GM12878 (cell line): ENCODE data around the gene UQCRH. TPM values are rescaled to one million over a fixed set of nuclear protein-coding genes. Genes with fewer than 3 reads are reported as not detected.

Experiments used
- polyA plus RNA-seq, 11 experiments: library from polyadenylated mRNA; depleted of rRNA in 4 of 11; unstranded in 6 of 11; stranded (reverse) in 5 of 11; fragments of >200 nt; fragmentation: Nextera tagmentation in 4 of 11; fragmentation: Illumina TruSeq in 1 of 11; extraction: Ambion mirVana in 4 of 11; extraction: Trizol in 1 of 11; gene quantifications; 1 replicate in 1 of 11; 2 replicates in 10 of 11; pipeline versions ENCODE4 v1.2.1 to v1.2.3, GENCODE V29; 2011 to 2016; ENCODE audit warnings: inconsistent platforms in 2 of 11, missing spikeins in 2 of 11, low read depth in 1 of 11
- total RNA-seq, 4 experiments: library from RNA; depleted of rRNA in 3 of 4; stranded (reverse); fragments of >200 nt in 3 of 4; fragmentation: Illumina TruSeq in 1 of 4; extraction: Trizol in 1 of 4; gene quantifications; 2 replicates each; pipeline versions ENCODE4 v1.2.1 to v1.2.3, GENCODE V29; 2013 to 2021

UQCRH gene
- total and polyA plus RNA-seq, 10 of the 15 experiments (the other 5 are each of a cell fraction or from before 2014, with no cell fraction given) = 363 to 1,782 (median 597) TPM

Other genes with a start within 250 kb of the UQCRH start
Only the 7 nearest of the 11 such genes appear.
- gene P3R3URF, start 127.2 kb upstream of the UQCRH start, total RNA-seq (2014; rRNA removed) = not detected in 2 replicates
- gene P3R3URF, start 127.2 kb upstream of the UQCRH start, total RNA-seq (2014; rRNA removed; fragmentation: Illumina TruSeq; extraction: Trizol) = not detected in 2 replicates
- gene P3R3URF, start 127.2 kb upstream of the UQCRH start, total RNA-seq (2021) = not detected in 2 replicates
- not detected in 2 replicates for gene P3R3URF, start 127.2 kb upstream of the UQCRH start, polyA plus RNA-seq (2011; rRNA removed)
- gene P3R3URF, start 127.2 kb upstream of the UQCRH start, polyA plus RNA-seq (2014; fragmentation: Illumina TruSeq; extraction: Trizol) = not detected in 2 replicates
- not detected for gene P3R3URF, start 127.2 kb upstream of the UQCRH start, polyA plus RNA-seq (2014; fragmentation: Nextera tagmentation; extraction: Ambion mirVana)
- gene P3R3URF, start 127.2 kb upstream of the UQCRH start, polyA plus RNA-seq (2014; rRNA removed) = not detected in 2 replicates
- not detected for gene P3R3URF, start 127.2 kb upstream of the UQCRH start, polyA plus RNA-seq (2016; fragmentation: Nextera tagmentation; extraction: Ambion mirVana)
- 25.5 and 29.0 TPM in 2 replicates for gene POMGNT1, start 105.3 kb upstream of the UQCRH start, total RNA-seq (2014; rRNA removed)
- 23.4 and 24.7 TPM in 2 replicates for gene POMGNT1, start 105.3 kb upstream of the UQCRH start, total RNA-seq (2014; rRNA removed; fragmentation: Illumina TruSeq; extraction: Trizol)
- gene POMGNT1, start 105.3 kb upstream of the UQCRH start, total RNA-seq (2021) = 34.5 and 36.0 TPM in 2 replicates
- gene POMGNT1, start 105.3 kb upstream of the UQCRH start, polyA plus RNA-seq (2011; rRNA removed) = 21.7 and 30.0 TPM in 2 replicates
- gene POMGNT1, start 105.3 kb upstream of the UQCRH start, polyA plus RNA-seq (2014; fragmentation: Illumina TruSeq; extraction: Trizol) = 16.0 and 25.2 TPM in 2 replicates
- 10 to 100 TPM in 1 of 2 experiments, 1 to 10 TPM in 1; 8.6 to 29.0 TPM for gene POMGNT1, start 105.3 kb upstream of the UQCRH start, polyA plus RNA-seq (2014; fragmentation: Nextera tagmentation; extraction: Ambion mirVana)
- 30.4 and 32.5 TPM in 2 replicates for gene POMGNT1, start 105.3 kb upstream of the UQCRH start, polyA plus RNA-seq (2014; rRNA removed)
- gene POMGNT1, start 105.3 kb upstream of the UQCRH start, polyA plus RNA-seq (2016; fragmentation: Nextera tagmentation; extraction: Ambion mirVana) = 10 to 100 TPM; 32.6 to 35.2 TPM
- gene LURAP1, start 100.4 kb upstream of the UQCRH start, total RNA-seq (2014; rRNA removed) = 0.22 and 0.40 TPM in 2 replicates
- 0.13 and 0.18 TPM in 2 replicates for gene LURAP1, start 100.4 kb upstream of the UQCRH start, total RNA-seq (2014; rRNA removed; fragmentation: Illumina TruSeq; extraction: Trizol)
- gene LURAP1, start 100.4 kb upstream of the UQCRH start, total RNA-seq (2021) = 0.24 and 0.41 TPM in 2 replicates
- gene LURAP1, start 100.4 kb upstream of the UQCRH start, polyA plus RNA-seq (2011; rRNA removed) = 0.03 TPM in 1 of 2 replicates, not detected in the other
- 0.06 and 0.24 TPM in 2 replicates for gene LURAP1, start 100.4 kb upstream of the UQCRH start, polyA plus RNA-seq (2014; fragmentation: Illumina TruSeq; extraction: Trizol)
- gene LURAP1, start 100.4 kb upstream of the UQCRH start, polyA plus RNA-seq (2014; fragmentation: Nextera tagmentation; extraction: Ambion mirVana) = under 1 TPM; 0.03 to 0.05 TPM
- 0.20 and 0.50 TPM in 2 replicates for gene LURAP1, start 100.4 kb upstream of the UQCRH start, polyA plus RNA-seq (2014; rRNA removed)
- under 1 TPM; 0.09 to 0.19 TPM for gene LURAP1, start 100.4 kb upstream of the UQCRH start, polyA plus RNA-seq (2016; fragmentation: Nextera tagmentation; extraction: Ambion mirVana)
- gene RAD54L, start 55.9 kb upstream of the UQCRH start, total RNA-seq (2014; rRNA removed) = 15.8 TPM in 2 replicates
- gene RAD54L, start 55.9 kb upstream of the UQCRH start, total RNA-seq (2014; rRNA removed; fragmentation: Illumina TruSeq; extraction: Trizol) = 12.4 and 12.9 TPM in 2 replicates
- 34.0 and 34.7 TPM in 2 replicates for gene RAD54L, start 55.9 kb upstream of the UQCRH start, total RNA-seq (2021)
- gene RAD54L, start 55.9 kb upstream of the UQCRH start, polyA plus RNA-seq (2011; rRNA removed) = 8.9 and 17.6 TPM in 2 replicates
- gene RAD54L, start 55.9 kb upstream of the UQCRH start, polyA plus RNA-seq (2014; fragmentation: Illumina TruSeq; extraction: Trizol) = 26.5 and 35.5 TPM in 2 replicates
- gene RAD54L, start 55.9 kb upstream of the UQCRH start, polyA plus RNA-seq (2014; fragmentation: Nextera tagmentation; extraction: Ambion mirVana) = 10 to 100 TPM; 15.8 to 26.1 TPM
- gene RAD54L, start 55.9 kb upstream of the UQCRH start, polyA plus RNA-seq (2014; rRNA removed) = 21.1 and 24.5 TPM in 2 replicates
- gene RAD54L, start 55.9 kb upstream of the UQCRH start, polyA plus RNA-seq (2016; fragmentation: Nextera tagmentation; extraction: Ambion mirVana) = 10 to 100 TPM; 51.5 to 54.2 TPM
- gene LRRC41, start 82 bp upstream of the UQCRH start, total RNA-seq (2014; rRNA removed) = 62.7 and 65.7 TPM in 2 replicates
- gene LRRC41, start 82 bp upstream of the UQCRH start, total RNA-seq (2014; rRNA removed; fragmentation: Illumina TruSeq; extraction: Trizol) = 35.1 and 36.3 TPM in 2 replicates
- gene LRRC41, start 82 bp upstream of the UQCRH start, total RNA-seq (2021) = 56.7 and 57.7 TPM in 2 replicates
- 25.3 and 43.3 TPM in 2 replicates for gene LRRC41, start 82 bp upstream of the UQCRH start, polyA plus RNA-seq (2011; rRNA removed)
- gene LRRC41, start 82 bp upstream of the UQCRH start, polyA plus RNA-seq (2014; fragmentation: Illumina TruSeq; extraction: Trizol) = 18.5 and 40.1 TPM in 2 replicates
- 10 to 100 TPM; 12.0 to 12.6 TPM for gene LRRC41, start 82 bp upstream of the UQCRH start, polyA plus RNA-seq (2014; fragmentation: Nextera tagmentation; extraction: Ambion mirVana)
- gene LRRC41, start 82 bp upstream of the UQCRH start, polyA plus RNA-seq (2014; rRNA removed) = 53.8 and 55.6 TPM in 2 replicates
- gene LRRC41, start 82 bp upstream of the UQCRH start, polyA plus RNA-seq (2016; fragmentation: Nextera tagmentation; extraction: Ambion mirVana) = 10 to 100 TPM; 67.3 to 79.9 TPM
- 27.7 and 31.0 TPM in 2 replicates for gene NSUN4, start 37.1 kb downstream of the UQCRH start, total RNA-seq (2014; rRNA removed)
- 24.9 and 25.3 TPM in 2 replicates for gene NSUN4, start 37.1 kb downstream of the UQCRH start, total RNA-seq (2014; rRNA removed; fragmentation: Illumina TruSeq; extraction: Trizol)
- gene NSUN4, start 37.1 kb downstream of the UQCRH start, total RNA-seq (2021) = 31.4 and 31.8 TPM in 2 replicates
- gene NSUN4, start 37.1 kb downstream of the UQCRH start, polyA plus RNA-seq (2011; rRNA removed) = 62.7 and 80.2 TPM in 2 replicates
- gene NSUN4, start 37.1 kb downstream of the UQCRH start, polyA plus RNA-seq (2014; fragmentation: Illumina TruSeq; extraction: Trizol) = 24.4 and 31.1 TPM in 2 replicates
- 10 to 100 TPM; 22.1 to 26.6 TPM for gene NSUN4, start 37.1 kb downstream of the UQCRH start, polyA plus RNA-seq (2014; fragmentation: Nextera tagmentation; extraction: Ambion mirVana)
- gene NSUN4, start 37.1 kb downstream of the UQCRH start, polyA plus RNA-seq (2014; rRNA removed) = 30.1 and 36.0 TPM in 2 replicates
- gene NSUN4, start 37.1 kb downstream of the UQCRH start, polyA plus RNA-seq (2016; fragmentation: Nextera tagmentation; extraction: Ambion mirVana) = 10 to 100 TPM; 25.4 to 29.2 TPM
- 0.98 and 1.4 TPM in 2 replicates for gene FAAH, start 90.6 kb downstream of the UQCRH start, total RNA-seq (2014; rRNA removed)
- gene FAAH, start 90.6 kb downstream of the UQCRH start, total RNA-seq (2014; rRNA removed; fragmentation: Illumina TruSeq; extraction: Trizol) = 0.22 TPM in 1 of 2 replicates, not detected in the other
- 0.72 and 0.77 TPM in 2 replicates for gene FAAH, start 90.6 kb downstream of the UQCRH start, total RNA-seq (2021)
- gene FAAH, start 90.6 kb downstream of the UQCRH start, polyA plus RNA-seq (2011; rRNA removed) = 1.7 and 2.5 TPM in 2 replicates
- gene FAAH, start 90.6 kb downstream of the UQCRH start, polyA plus RNA-seq (2014; fragmentation: Illumina TruSeq; extraction: Trizol) = 0.11 and 0.37 TPM in 2 replicates
- under 1 TPM in 1 of 2 experiments, not detected in 1; 0.07 TPM for gene FAAH, start 90.6 kb downstream of the UQCRH start, polyA plus RNA-seq (2014; fragmentation: Nextera tagmentation; extraction: Ambion mirVana)
- 0.52 and 0.64 TPM in 2 replicates for gene FAAH, start 90.6 kb downstream of the UQCRH start, polyA plus RNA-seq (2014; rRNA removed)
- gene FAAH, start 90.6 kb downstream of the UQCRH start, polyA plus RNA-seq (2016; fragmentation: Nextera tagmentation; extraction: Ambion mirVana) = under 1 TPM; 0.51 to 0.69 TPM